Glomerular endothelial cell (primary cell): ENCODE results near the gene TCAF1. TPM values are rescaled to one million over a fixed set of nuclear protein-coding genes. Genes with fewer than 3 reads are reported as not detected.
"Not testable (repeated sequence)": the region's sequence is repeated elsewhere in the genome, so short reads cannot be mapped to it uniquely, and the experiment has no call there.

Experiments
- DNase-seq: peaks from one replicate; pipeline ENCODE4 v3.0.0-alpha.2; 2011; ENCODE audit warnings: low read depth, low spot score; ENCODE audit errors: extremely low read depth
- total RNA-seq: library from RNA; depleted of rRNA; stranded (reverse); fragments of >200 nt; gene quantifications from 2 replicates; pipeline ENCODE4 v1.2.3, GENCODE V29; 2015

The TCAF1 gene
- total RNA-seq, 1 donor from 2014 or later = 63.1 TPM

GRCh38 chr7:143871534-143871933 is 30.4 kb downstream of the TCAF1 start:
- DNase-seq = not testable (repeated sequence)

- DNase-seq = not testable (repeated sequence)
These were observed 44.0 kb downstream of the TCAF1 start for GRCh38 chr7:143857994-143858393.

- not testable (repeated sequence) for DNase-seq
These were observed 46.5 kb downstream of the TCAF1 start for GRCh38 chr7:143855443-143855842.

- DNase-seq = no peak
These were observed 51.3 kb downstream of the TCAF1 start for GRCh38 chr7:143850682-143851081.

GRCh38 chr7:143849785-143850479 is 52.0 kb downstream of the TCAF1 start:
- no peak for DNase-seq

- no peak for DNase-seq
These were observed 53.8 kb downstream of the TCAF1 start for GRCh38 chr7:143848192-143848591.

DNA sequence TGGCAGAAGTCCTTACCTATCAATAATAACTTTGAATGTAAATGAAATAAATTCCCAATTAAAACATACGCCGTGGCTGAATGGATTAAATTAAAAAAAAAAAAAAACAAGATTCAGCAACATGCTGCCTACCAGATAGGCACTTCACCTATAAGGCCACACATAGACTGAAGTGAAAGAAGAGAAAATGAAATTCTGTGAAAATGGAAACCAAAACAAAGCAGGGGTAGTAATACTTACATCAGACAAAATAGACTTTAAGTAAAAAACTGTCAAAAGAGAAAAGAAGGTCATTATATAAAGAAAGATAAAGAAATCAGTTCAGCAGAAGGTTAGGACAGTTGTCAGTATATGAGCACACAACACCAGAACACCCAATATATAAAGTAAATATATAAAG is 55.3 kb downstream of the TCAF1 start:
- no peak for DNase-seq

GRCh38 chr7:143841696-143842095 is 60.3 kb downstream of the TCAF1 start:
- not testable (repeated sequence) for DNase-seq

- not testable (repeated sequence) for DNase-seq
These were observed 61.9 kb downstream of the TCAF1 start for GRCh38 chr7:143840062-143840461.

DNA sequence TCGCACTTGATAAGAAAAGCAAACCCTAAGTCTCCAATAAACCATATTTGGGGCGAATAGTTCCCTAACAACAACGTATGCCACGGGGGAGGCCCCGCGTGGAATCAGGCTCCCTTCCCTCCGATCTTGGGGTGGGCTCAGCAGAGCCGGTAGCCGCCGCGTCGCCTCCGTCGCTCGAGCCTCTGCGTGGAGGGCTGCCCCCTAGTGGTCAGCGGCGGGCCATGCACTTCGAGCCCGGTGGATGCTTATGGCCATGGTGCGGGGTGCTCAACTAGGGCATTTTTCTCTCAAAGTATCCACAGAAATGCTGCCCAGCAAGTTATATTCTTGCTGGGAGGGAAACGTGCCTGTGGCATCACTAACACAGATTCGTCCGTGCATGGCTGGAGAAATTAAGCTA is 64.8 kb downstream of the TCAF1 start:
- DNase-seq = not testable (repeated sequence)

DNA sequence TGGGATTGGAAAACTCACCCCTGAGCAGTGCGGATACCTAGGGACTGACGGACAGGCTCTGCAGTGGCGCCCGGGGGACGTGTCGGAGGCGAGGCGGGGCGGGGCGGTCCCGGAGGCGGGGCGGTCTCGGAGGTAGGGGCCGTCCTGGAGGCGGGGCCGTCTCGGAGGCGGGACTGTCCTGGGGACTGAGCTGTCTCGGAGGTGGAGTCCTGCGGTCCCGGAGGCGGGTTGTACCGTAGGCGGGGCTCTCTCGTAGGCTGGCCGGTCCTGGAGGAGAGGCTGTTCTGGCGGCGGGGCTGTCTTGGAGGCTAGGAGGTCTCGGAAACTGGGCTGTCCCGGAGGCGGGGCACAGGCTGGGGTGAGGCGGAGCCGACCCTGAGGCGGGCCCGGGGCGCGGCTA is 65.4 kb downstream of the TCAF1 start:
- not testable (repeated sequence) for DNase-seq

DNA sequence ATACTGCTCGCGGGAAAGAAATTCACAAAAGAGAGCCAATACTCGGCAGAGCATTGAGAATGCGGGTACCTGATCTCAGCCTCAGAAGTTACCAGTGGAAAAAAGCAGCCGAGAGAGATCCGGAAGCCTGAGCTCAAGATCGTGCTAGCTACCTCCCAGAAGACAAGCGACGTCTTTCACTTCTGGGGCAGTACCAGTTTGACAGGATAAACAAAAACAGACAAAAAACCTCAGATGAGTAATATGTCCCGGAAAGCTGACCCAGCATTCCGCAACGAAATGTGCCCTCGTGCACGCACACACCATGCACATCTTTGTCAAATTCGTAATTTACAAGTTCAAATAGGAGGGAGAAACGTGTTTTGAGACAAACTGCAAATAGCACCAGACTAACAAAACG is 65.9 kb downstream of the TCAF1 start:
- DNase-seq = not testable (repeated sequence)

GRCh38 chr7:143826578-143826977 is 75.4 kb downstream of the TCAF1 start:
- DNase-seq = not testable (repeated sequence)

GRCh38 chr7:143824295-143825135 is 77.5 kb downstream of the TCAF1 start:
- DNase-seq = not testable (repeated sequence)

DNA sequence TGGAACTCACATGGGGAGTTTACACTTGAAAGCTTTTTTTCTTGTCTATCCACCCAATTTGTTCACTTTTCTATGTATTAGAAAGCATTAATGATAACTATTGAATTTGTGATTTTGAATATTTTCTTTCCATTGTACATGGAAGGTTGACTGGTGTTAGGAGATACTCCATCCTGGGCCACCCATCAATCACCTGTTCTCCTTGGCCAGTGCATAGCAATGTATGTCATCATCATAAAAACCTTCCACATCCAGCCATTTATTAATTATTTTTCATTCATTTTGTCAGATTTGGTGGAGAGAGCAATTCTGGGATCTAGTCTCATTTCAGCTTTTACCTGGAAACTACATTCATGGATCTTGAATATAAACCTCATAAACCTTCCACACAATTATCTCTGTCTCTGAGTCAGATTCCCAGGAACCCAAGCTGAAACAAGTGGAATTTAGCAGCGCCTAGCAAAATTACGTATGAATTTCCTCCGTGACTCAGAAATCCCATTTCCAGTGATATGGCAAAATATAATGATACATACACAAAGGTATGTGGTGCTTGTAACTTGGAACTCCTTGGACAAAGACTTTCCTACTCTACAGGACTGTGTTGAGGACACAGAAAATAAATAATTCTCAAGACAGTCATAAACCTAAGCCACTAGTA is 78.2 kb downstream of the TCAF1 start:
- not testable (repeated sequence) for DNase-seq

DNA sequence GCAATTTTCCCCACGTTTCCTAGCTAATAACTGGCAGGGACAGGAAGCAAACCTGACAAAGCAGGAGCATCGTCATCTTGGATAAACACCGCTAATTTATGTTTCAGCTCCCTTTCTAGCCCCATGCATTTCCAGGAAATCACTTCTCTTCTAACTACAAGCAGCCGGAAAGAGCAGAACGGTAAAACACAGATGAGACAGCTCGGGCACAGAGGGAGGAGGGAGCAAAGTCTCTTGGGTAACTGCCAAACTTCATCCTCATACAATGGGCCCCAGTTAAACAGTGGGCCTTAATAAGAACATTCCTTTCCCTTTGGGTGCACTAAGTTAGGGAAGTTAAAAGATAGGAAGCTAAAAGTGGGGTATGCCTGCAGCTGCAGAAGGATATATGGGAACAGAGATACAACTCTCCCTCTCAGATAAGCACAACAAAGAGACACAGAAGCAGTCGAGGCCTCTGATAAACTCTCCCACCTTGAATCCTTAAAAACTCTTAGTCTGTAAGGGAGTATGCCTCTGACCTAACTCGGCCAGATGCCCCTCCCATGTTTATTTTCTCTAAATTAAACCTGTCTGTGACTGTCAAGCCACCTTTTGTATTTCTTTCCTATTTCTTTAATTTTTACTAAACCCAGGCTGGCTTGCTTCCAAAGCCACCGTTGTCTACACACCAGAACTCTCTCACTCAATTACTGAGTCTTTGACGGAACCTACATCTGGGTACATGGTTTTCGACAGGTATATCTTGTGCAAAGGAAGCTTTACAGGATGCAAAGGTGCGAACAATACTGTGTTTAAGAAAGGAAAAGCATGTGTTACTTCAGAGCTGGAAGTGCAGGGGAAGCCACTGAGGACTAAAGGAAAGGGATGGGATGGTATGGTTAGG is 80.3 kb downstream of the TCAF1 start:
- DNase-seq = not testable (repeated sequence)

- not testable (repeated sequence) for DNase-seq
These were observed 84.1 kb downstream of the TCAF1 start for GRCh38 chr7:143817873-143818272.

- DNase-seq = not testable (repeated sequence)
These were observed 85.4 kb downstream of the TCAF1 start for GRCh38 chr7:143816471-143817133.

DNA sequence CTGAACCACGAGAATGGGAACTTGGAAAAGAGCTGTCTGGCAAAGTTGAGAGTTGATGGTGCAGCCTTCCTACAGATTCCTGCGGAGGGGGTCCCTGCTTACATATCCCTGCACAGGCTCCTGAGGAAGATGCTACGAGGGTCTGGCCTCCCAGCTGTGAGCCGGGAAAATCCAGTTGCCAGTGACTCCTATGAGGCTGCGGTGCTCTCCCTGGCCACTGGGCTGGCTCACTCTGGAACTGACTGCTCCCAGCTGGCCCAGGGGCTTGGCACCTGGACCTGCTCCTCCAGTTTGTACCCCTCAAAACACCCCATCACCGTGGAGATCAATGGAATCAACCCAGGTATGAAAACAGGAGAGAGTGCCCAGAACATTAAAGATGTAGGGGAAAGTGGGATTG is 91.3 kb downstream of the TCAF1 start:
- not testable (repeated sequence) for DNase-seq

DNA sequence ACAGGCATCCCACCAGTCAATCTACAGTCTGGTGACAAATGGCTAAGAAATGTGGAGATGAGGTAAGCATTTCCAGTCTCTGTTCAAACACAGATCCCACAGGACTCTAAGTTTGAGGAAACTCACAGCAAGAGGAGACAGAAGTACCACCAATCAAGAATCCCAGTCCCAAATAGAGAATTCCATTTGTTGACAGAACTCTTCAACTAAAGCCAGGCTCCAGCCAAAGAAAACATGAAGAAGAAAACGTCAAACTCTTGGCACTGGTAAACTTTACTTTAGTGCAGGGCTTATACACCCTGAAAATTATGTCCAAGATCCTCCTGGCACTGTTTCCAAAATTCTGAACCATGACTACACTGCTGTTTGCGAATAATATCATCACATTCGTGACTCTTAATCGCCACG is 95.3 kb downstream of the TCAF1 start:
- DNase-seq = not testable (repeated sequence)
